Esophagus squamous epithelium (tissue), 4 donors: Measurements from ENCODE around the gene PTAR1.

Source experiments
- POLR2A ChIP-seq, 4 donors: fragments of 450-650 bp; IDR thresholded peaks; one replicate each; pipeline ENCODE4 v1.6.1; 2017; ENCODE audit warnings: antibody characterized with exemption in 4 of 4, mild to moderate bottlenecking in 4 of 4, moderate library complexity in 3 of 4
- TF ChIP-seq, protein P1 (sequence below), 6 experiments: fragments of 450-650 bp in 4 of 6; fragments of 200-600 bp in 2 of 6; sonication (generic) in 2 of 6; IDR thresholded peaks; one replicate each; pipeline ENCODE4 v1.5.1; 2016 to 2019; ENCODE audit warnings: antibody characterized with exemption in 6 of 6, mild to moderate bottlenecking in 4 of 6, moderate library complexity in 4 of 6

DNA sequence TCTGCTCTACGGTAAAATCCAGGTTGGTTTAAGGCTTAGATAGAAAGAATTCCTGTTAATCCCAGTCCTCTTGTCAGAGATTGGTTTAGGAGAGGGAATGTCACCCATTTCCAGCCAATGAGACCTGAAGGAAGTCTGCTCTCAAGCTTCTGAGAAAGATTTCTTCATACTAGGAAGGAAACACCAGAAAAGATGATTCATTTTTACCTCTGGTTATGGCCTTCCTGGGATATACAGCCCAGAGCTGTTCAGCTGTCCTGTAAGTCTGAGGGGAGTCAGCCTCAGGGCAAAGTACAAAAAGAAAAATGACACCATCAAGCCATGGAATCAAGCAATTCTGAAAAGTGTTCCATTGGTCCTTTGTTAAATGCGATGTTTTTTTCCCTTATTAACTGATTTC lies 42.2 kb upstream of the PTAR1 start:
- TF ChIP-seq, protein P1, sequence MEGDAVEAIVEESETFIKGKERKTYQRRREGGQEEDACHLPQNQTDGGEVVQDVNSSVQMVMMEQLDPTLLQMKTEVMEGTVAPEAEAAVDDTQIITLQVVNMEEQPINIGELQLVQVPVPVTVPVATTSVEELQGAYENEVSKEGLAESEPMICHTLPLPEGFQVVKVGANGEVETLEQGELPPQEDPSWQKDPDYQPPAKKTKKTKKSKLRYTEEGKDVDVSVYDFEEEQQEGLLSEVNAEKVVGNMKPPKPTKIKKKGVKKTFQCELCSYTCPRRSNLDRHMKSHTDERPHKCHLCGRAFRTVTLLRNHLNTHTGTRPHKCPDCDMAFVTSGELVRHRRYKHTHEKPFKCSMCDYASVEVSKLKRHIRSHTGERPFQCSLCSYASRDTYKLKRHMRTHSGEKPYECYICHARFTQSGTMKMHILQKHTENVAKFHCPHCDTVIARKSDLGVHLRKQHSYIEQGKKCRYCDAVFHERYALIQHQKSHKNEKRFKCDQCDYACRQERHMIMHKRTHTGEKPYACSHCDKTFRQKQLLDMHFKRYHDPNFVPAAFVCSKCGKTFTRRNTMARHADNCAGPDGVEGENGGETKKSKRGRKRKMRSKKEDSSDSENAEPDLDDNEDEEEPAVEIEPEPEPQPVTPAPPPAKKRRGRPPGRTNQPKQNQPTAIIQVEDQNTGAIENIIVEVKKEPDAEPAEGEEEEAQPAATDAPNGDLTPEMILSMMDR (IDR thresholded peaks at IDR 0.05), result no peak
- TF ChIP-seq POLR2A (IDR thresholded peaks at IDR 0.05), result no peak
